Esophagus (tissue), 2 donors: ENCODE data around the gene TNIP3. TPM values are rescaled to one million over a fixed set of nuclear protein-coding genes. Genes with fewer than 3 reads are reported as not detected.
A peak's percentile ranks its signal among the peaks of the same experiment; 100 is the strongest.

Source experiments
- H3K27ac ChIP-seq, 2 donors: one replicate each; pipeline ENCODE4 v1.5.1; 2013; ENCODE audit warnings: low read depth in 2 of 2, mild to moderate bottlenecking in 2 of 2, inconsistent platforms in 1 of 2, low read length in 1 of 2, moderate library complexity in 1 of 2
- H3K27me3 ChIP-seq, 2 donors: one replicate each; pipeline ENCODE4 v1.6.1; 2013; ENCODE audit warnings: low read length in 2 of 2, control low read depth in 1 of 2, mild to moderate bottlenecking in 1 of 2; ENCODE audit not compliant: insufficient read depth in 2 of 2, control insufficient read depth in 1 of 2
- H3K36me3 ChIP-seq, 2 donors: one replicate each; pipeline ENCODE4 v1.6.1; 2013; ENCODE audit warnings: low read length in 1 of 2; ENCODE audit not compliant: control insufficient read depth in 2 of 2, insufficient read depth in 2 of 2
- H3K4me1 ChIP-seq, 2 donors: one replicate each; pipeline ENCODE4 v1.6.1; 2013; ENCODE audit warnings: low read length in 1 of 2; ENCODE audit not compliant: control insufficient read depth in 2 of 2, insufficient read depth in 2 of 2
- H3K4me3 ChIP-seq, 2 donors: one replicate each; pipeline ENCODE4 v1.5.1; 2013; ENCODE audit warnings: low read length in 2 of 2, mild to moderate bottlenecking in 2 of 2, low read depth in 1 of 2, moderate library complexity in 1 of 2
- H3K9me3 ChIP-seq, 2 donors: one replicate each; pipeline ENCODE4 v1.6.1; 2013; ENCODE audit warnings: mild to moderate bottlenecking in 2 of 2, low read depth in 1 of 2, low read length in 1 of 2, moderate library complexity in 1 of 2; ENCODE audit not compliant: control insufficient read depth in 2 of 2, insufficient read depth in 1 of 2
- WGBS, 2 donors: extraction: QIAGEN DNeasy Blood & Tissue Kit; methylation state at CpG; one replicate each; pipeline ENCODE4 v1.1.7; 2013; 5-methylcytosine and 5-hydroxymethylcytosine counted together
- polyA plus RNA-seq, 2 donors: library from polyadenylated mRNA; stranded (reverse); fragments of 200-250 nt; gene quantifications; one replicate each; pipeline ENCODE4 v1.2.3, GENCODE V29; 2013
- donor health status: healthy with polysubstance abuse.
- donor health status: Bipolar disorder and iron deficiency.

Gene TNIP3
- polyA plus RNA-seq, 2 donors: 0.06 TPM; not detected in 1

GRCh38 chr4:121192480-121192879 lies 28.4 kb upstream of the TNIP3 start:
- H3K27ac ChIP-seq: no peak overlapping the region
- 16 to 18% methylated on average over 6 of the region's 6 CpGs for WGBS, 2 donors
- H3K9me3 ChIP-seq: no peaks in the 10 kb centered on the region
- H3K36me3 ChIP-seq: no peaks in the 10 kb centered on the region
- H3K27me3 ChIP-seq: no peaks in the 10 kb centered on the region
- no peak overlapping the region for H3K4me3 ChIP-seq
- H3K4me1 ChIP-seq: no peaks in the 10 kb centered on the region

- H3K4me3 ChIP-seq: no peak overlapping the region
- H3K4me1 ChIP-seq: no peaks in the 10 kb centered on the region
- no peaks in the 10 kb centered on the region for H3K36me3 ChIP-seq
- no peak overlapping the region for H3K27ac ChIP-seq
- WGBS, 2 donors: 55 to 57% methylated on average over 11 of the region's 11 CpGs
- no peaks in the 10 kb centered on the region for H3K27me3 ChIP-seq
- H3K9me3 ChIP-seq: no peaks in the 10 kb centered on the region
These were observed 27.9 kb upstream of the TNIP3 start for GRCh38 chr4:121192013-121192412.

GRCh38 chr4:121191361-121191760 lies 27.2 kb upstream of the TNIP3 start:
- no peak overlapping the region for H3K27ac ChIP-seq
- H3K36me3 ChIP-seq: no peaks in the 10 kb centered on the region

GRCh38 chr4:121190389-121190788 lies 26.3 kb upstream of the TNIP3 start:
- H3K36me3 ChIP-seq: no peaks in the 10 kb centered on the region
- peaks cover 0 to 2% of the 10 kb centered on the region in 2 donors for H3K27me3 ChIP-seq
- no peak overlapping the region for H3K4me3 ChIP-seq
- no peaks in the 10 kb centered on the region for H3K4me1 ChIP-seq
- no peaks in the 10 kb centered on the region for H3K9me3 ChIP-seq
- H3K27ac ChIP-seq: peak overlapping the region in 1 of 2 donors; percentile 33
- 82 to 88% methylated on average over 4 of the region's 4 CpGs for WGBS, 2 donors

More at GRCh38 chr4:121191361-121191760, 27.2 kb upstream of the TNIP3 start:
- Histone ChIP-seq H3K9me3 (no peaks in the 10 kb centered on the region), H3K27me3 (peaks cover 0 to under 1% of the 10 kb centered on the region in 2 donors), H3K4me1 (no peaks in the 10 kb centered on the region), H3K4me3 (no peak overlapping the region)
- 76 to 83% methylated on average over 1 of the region's 1 CpG for WGBS, 2 donors

- Histone ChIP-seq H3K27ac (peak overlapping the region in 1 of 2 donors; percentile 42), H3K27me3 (peaks cover 0 to 2% of the 10 kb centered on the region in 2 donors), H3K9me3 (no peaks in the 10 kb centered on the region), H3K4me3 (no peak overlapping the region), H3K36me3 (no peaks in the 10 kb centered on the region), H3K4me1 (no peaks in the 10 kb centered on the region)
- 38 to 43% methylated on average over 3 of the region's 3 CpGs for WGBS, 2 donors
These were observed 25.4 kb upstream of the TNIP3 start for GRCh38 chr4:121189326-121190215.

- peaks cover 0 to 2% of the 10 kb centered on the region in 2 donors for H3K27me3 ChIP-seq
- no peaks in the 10 kb centered on the region for H3K4me1 ChIP-seq
- H3K9me3 ChIP-seq: no peaks in the 10 kb centered on the region
- no peak overlapping the region for H3K4me3 ChIP-seq
- no peak overlapping the region for H3K27ac ChIP-seq
- 76 to 81% methylated on average over 1 of the region's 1 CpG for WGBS, 2 donors
- no peaks in the 10 kb centered on the region for H3K36me3 ChIP-seq
These were observed 23.1 kb upstream of the TNIP3 start for GRCh38 chr4:121187206-121187605.

GRCh38 chr4:121185960-121186359 lies 21.8 kb upstream of the TNIP3 start:
- 74 to 90% methylated on average over 10 of the region's 10 CpGs for WGBS, 2 donors
- Histone ChIP-seq H3K4me3 (no peak overlapping the region), H3K9me3 (no peaks in the 10 kb centered on the region), H3K36me3 (no peaks in the 10 kb centered on the region), H3K4me1 (no peaks in the 10 kb centered on the region), H3K27me3 (peaks cover 0 to 2% of the 10 kb centered on the region in 2 donors), H3K27ac (no peak overlapping the region)

GRCh38 chr4:121183989-121184388 lies 19.9 kb upstream of the TNIP3 start:
- Histone ChIP-seq H3K4me1 (no peaks in the 10 kb centered on the region), H3K36me3 (no peaks in the 10 kb centered on the region), H3K9me3 (no peaks in the 10 kb centered on the region), H3K27me3 (peaks cover 0 to 2% of the 10 kb centered on the region in 2 donors), H3K4me3 (no peak overlapping the region), H3K27ac (no peak overlapping the region)
- 93% methylated on average over 1 of the region's 1 CpG for WGBS, 2 donors

- Histone ChIP-seq H3K4me1 (no peaks in the 10 kb centered on the region), H3K36me3 (no peaks in the 10 kb centered on the region), H3K4me3 (no peak overlapping the region), H3K27ac (no peak overlapping the region), H3K27me3 (peaks cover 0 to 2% of the 10 kb centered on the region in 2 donors), H3K9me3 (no peaks in the 10 kb centered on the region)
- WGBS, 2 donors: 78 to 97% methylated on average over 3 of the region's 3 CpGs
These were observed 19.2 kb upstream of the TNIP3 start for GRCh38 chr4:121183361-121183760.

- Histone ChIP-seq H3K36me3 (no peaks in the 10 kb centered on the region), H3K4me3 (peak overlapping the region in 1 of 2 donors; percentile 31), H3K27me3 (peaks cover 0 to 2% of the 10 kb centered on the region in 2 donors), H3K9me3 (no peaks in the 10 kb centered on the region), H3K27ac (no peak overlapping the region), H3K4me1 (no peaks in the 10 kb centered on the region)
- WGBS, 2 donors: 35 to 37% methylated on average over 3 of the region's 3 CpGs
These were observed 18.2 kb upstream of the TNIP3 start for GRCh38 chr4:121182296-121182695.
